HG03280 (cell line): Measurements from ENCODE around the gene SMG9.

Source experiments
- ATAC-seq: cut with Tn5 transposase; IDR thresholded peaks from one replicate; pipeline ENCODE4 v1.9.1; 2021; ENCODE audit warnings: mild to moderate bottlenecking, moderate library complexity; ENCODE audit not compliant: unreplicated experiment

The SMG9 gene

DNA sequence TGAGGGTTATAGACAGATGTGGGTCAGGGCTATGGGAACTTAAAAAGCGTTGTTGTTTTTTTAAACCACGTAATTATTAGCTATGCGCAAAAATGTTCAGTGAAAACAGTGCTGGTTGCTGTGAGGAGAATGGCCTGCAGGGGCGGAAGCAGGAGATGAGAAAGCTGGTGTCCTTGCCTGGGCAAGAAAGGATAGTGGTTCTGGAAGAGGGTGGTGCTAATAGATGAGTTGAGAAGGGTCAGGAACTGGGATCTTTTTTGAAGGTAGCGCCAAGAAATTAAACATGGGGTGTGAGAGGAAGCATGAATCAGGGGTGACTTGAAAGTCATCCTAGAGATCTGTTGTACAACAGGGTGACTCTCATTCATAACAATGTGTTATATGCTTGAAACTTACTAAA is 4.8 kb upstream of the SMG9 start:
- ATAC-seq, result no peak

DNA sequence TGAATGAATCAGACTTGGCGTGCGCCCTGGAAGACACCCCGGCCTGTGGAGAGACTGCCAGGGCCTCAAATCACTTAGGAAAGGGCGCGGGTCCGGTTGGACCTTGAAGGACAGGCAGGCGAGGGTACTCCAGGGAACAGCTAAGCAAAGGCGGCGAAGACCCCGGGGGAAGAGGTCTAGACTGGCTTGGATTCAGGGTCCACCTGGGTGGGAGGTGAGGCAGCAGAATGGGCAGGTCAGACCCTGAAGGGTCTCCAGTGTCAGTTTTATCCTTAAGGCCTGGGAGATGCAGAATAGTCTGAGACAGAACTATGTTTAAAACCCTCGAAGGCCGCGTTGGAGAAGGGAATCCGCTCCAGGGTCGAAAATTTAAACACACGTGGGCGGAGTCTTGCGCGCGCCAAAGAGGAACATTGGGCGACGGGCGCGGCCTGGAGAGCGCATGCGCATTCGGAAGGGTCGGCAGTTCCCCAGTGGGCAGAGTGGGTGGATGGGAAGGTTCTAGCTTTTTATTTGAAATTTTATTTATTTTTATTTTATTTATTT is 567 bp upstream of the SMG9 start:
- ATAC-seq, result no peak

GRCh38 chr19:43754253-43754502 is 584 bp downstream of the SMG9 start:
- ATAC-seq, result no peak

GRCh38 chr19:43752287-43752875 is 2.4 kb downstream of the SMG9 start:
- ATAC-seq, result no peak

DNA sequence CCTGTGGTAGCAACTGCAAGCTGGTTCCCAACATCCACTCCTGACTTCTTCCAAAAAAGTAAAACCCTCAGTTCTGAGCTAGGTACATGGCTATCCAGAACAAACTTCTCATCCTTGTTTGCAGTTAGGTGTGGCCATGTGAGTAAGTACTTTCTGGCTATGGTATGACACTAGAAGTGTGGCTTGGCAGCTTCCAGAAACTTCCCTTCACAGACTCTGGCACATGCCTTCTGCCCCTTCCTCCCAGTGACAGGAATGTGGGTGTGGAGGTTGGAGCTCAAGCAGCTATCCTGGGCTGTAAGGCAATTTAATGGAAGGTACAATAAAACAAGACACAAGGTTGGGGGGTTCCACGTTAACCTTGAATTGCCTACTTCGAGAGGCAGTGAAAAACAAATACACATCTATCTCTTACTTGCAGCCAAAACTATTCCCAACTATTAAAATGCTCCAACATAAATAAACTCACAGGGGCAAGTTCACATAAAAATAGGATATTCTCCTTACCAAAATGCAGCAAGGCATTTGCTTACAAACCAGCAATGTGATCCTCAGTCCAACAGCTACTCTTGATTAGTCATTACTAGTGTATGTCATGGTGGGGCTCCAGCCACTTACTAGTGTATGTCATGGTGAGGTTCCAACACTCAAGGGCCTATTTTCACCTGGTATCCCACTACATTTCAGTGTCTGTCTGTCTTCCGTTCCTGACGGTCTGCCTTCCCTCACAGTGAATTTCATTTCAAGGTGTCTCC is 3.1 kb downstream of the SMG9 start:
- no peak for ATAC-seq

DNA sequence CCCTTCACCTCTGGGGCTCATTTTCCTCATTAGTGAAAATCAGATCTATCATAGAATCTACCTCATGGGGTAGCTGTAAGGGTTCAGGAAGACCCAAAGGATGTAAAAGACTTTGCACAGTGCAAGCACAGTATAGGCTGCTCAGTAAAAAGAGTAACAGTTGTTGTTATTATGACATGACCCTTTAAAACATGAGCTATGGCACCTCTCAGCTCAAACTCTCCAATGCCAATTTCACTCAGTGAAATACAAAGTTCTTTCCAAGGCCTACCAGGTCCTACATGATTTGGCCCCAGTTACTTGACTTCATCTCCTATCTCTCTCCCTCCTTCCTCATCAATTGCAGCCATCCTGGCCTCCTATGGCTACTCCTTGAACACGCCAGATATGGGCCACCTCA is 4.9 kb downstream of the SMG9 start:
- ATAC-seq, result no peak

GRCh38 chr19:43749152-43749551 is 5.6 kb downstream of the SMG9 start:
- ATAC-seq, result no peak

- ATAC-seq, result no peak
Observed at GRCh38 chr19:43748685-43749084, 6.1 kb downstream of the SMG9 start.

DNA sequence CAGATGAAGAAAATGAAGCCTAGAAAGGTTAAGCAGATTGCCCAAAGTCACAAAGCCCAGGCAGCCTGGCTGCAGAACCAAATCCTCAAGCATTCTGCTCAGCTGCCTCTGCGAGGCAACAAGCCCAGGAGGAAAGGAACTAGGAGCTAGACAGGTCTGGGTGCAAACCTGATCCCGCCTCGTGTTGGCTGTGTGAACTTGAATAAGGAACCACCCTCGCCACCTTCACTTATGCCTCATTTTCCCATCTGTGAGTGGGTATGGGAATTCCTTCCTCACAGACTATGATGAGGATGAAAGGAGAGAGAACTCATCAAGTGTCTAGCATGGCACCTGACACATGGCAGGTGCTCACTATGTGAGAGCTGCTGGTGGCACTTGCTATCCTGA is 6.6 kb downstream of the SMG9 start:
- ATAC-seq, result no peak

- ATAC-seq, result no peak
Observed at GRCh38 chr19:43747557-43748204, 7.1 kb downstream of the SMG9 start.

DNA sequence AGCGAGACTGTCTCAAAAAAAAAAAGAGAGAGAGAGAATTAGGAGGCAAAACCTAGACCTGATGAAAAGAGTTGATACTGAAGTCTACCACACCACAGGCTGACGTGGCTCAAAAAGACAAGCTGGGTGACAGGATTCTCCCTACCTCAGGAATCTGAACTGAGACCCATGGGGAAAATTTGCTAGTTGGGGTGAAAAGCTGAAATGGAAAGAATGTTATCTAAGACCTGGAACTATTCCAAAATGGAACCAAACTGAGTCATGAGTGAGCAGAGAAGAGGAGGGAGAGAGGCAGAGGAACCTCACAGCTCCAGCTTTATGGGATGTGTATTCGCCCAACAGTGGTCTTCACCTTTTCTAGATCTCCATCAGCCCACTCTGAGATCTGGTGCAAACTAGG is 11.7 kb downstream of the SMG9 start:
- no peak for ATAC-seq

- ATAC-seq, result no peak
Observed at GRCh38 chr19:43741075-43741825, 13.5 kb downstream of the SMG9 start.

GRCh38 chr19:43739439-43740235 is 15.1 kb downstream of the SMG9 start:
- no peak for ATAC-seq

- ATAC-seq, result no peak
Observed at GRCh38 chr19:43738780-43739211, 16.0 kb downstream of the SMG9 start.

GRCh38 chr19:43735957-43736356 is 18.8 kb downstream of the SMG9 start:
- ATAC-seq, result no peak

DNA sequence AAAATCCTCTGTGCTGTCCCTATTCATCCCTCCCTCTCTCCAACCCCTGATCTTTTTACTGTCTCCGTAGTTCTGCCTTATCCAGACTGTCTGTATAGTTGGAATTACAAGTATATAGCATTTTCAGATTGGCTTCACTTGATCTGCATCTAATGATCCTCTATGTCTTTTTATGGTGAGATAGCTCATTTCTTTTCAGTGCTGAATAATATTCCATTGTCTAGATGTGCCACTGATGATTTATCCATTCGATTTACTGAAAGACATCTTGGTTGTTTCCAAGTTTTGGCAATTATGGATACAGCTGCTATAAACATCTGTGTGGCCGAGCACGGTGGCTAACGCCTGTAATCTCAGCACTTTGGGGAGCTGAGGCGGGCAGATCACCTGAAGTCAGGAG is 19.7 kb downstream of the SMG9 start:
- ATAC-seq, result no peak

DNA sequence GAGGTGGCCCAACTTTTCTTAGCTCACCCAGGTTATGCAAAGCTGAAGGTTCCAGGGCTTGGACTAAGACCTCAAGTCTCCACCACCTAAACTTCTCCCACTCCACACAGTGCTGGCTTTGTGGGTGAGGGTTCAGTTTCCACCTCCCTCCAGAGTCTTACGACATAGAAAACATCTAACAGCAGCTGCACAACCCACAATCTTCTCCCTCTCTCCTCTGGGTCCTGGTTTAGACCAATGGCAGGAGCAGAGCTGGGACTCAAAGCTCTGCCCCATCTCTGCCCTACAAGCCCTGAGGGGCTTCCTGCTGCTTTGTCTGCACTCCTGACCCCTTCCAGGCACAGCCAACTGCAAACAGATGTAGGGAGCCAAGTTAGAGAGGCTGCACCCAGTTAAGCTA is 22.9 kb downstream of the SMG9 start:
- ATAC-seq, result no peak

- no peak for ATAC-seq
Observed at GRCh38 chr19:43731346-43731745, 23.4 kb downstream of the SMG9 start.

DNA sequence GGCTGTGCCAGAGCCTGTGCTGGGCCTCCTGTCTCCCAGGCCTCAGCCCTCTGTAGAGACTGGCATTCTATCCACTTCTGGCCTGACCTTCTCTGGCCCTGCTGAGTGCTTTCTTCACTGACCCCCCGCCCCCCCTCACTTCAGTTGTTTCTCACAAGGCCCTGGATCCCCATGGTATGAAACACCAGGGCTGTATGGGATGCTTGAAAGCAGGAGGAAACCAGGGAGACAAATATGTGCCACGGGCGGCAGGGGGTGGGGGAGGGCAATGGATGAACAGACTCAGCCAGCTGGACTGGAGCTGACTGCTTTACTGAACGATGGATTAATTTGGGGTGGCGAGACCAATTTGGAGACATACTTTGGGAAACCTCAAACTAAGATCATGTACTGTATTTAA is 24.8 kb downstream of the SMG9 start:
- no peak for ATAC-seq

GRCh38 chr19:43727593-43727853 is 27.2 kb downstream of the SMG9 start:
- ATAC-seq, result no peak
